ENCODE measurements around the gene DEFB121.

DEFB121 gene

GRCh38 chr20:31355981-31356380, 50.0 kb downstream of the DEFB121 start:
- DNase-seq = no peak
